ELR (cell line): Measurements from ENCODE around the gene PSME1.
"Not testable (repeated sequence)": the region's sequence is repeated elsewhere in the genome, so short reads cannot be mapped to it uniquely, and the experiment has no call there.

Experiments used
- DNase-seq: peaks from one replicate; pipeline ENCODE4 v3.0.0-alpha.2; 2015; ENCODE audit warnings: low read depth

PSME1 gene

DNA sequence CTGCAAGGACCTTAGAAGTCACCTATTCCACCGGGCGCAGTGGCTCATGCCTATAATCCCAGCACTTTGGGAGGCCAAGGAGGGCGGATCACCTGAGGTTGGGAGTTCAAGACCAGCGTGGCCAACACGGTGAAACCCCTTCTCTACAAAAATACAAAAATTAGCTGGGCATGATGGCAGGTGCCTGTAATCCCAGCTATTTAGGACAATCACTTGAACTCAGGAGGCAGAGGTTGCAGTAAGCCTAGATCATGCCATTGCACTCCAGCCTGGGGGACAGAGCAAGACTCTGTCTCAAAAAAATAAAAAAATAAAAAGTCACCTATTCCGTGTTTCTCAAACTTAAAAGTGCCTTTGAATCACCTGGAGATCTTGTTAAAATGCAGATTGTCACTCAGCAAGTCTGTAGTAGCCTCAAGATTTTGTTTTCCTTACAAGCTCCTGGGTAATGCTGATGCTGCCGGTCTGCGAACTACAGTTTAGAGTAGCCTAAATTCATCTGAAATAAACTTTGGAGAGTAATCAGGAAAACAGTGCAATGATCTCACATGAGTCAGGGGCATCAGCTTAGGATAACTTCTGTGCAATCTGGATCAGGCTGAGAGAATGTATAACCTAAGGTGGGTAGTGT is 30.3 kb upstream of the PSME1 start:
- DNase-seq: not testable (repeated sequence)

DNA sequence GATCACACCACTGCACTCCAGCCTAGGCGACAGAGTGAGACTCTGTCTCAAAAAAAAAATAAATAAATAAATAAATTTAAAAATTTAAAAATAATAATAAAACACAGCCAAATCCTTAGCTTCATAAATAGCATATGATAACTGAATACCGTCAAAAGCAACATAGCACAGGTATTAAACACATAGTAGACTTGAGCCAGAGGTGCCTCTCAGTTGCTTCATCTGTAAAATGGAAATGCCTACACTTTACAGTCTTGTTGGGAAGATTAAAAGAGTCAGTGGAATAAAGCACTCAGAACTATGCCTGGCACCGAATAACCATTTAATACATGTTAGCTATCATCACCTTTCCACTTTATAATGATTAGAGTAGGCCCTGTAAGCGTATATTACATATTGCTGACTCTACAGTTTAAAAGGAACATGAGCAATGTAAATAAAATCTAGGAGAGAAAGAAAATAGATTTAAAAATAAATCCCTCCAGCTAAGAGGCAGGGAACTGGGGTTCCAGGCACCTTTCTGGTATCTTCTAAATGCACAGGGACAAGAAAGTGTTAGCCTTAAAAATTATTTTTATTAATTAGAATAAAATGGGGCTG is 29.2 kb upstream of the PSME1 start:
- DNase-seq: no peak

DNA sequence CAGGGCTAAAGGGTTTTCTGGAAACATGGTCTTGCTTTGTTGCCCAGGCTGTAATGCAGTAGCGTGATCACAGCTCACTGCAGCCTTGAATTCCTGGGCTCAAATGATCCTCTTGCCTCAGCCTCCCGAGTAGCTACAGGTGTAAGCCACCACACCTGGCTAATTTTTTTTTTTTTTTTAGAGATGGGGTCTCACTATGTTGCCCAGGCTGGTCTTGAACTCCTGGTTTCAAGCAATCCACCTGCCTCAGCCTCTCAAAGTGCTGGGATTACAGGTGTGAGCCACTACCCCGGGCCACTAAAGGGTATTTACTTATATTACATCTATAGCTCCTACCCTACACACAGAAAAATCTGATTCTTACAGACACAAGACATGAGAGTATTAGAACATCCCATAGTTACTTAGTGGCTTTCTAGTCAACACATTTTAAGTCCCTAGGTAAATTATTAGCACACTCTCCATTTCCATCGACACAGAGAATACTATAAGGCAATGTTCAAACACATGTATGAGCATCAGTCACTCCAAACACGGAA is 27.6 kb upstream of the PSME1 start:
- no peak for DNase-seq

DNA sequence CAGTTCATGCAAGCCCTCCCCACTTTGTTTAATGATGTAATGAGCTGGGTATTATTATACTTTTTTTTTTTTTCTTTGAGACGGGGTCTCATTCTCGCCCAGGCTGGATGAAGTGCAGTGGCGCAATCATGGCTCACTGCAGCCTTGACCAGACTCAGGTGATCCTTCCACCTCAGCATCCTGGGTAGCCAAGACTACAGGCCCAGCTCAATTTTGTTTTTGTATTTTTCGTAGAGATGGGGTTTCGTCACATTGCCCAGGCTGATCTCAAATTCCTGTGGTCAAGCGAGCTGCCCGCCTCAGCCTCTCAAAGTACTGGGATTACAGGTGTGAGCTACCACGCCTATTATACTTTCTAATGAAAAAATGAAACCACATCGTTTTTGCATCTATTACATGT is 25.9 kb upstream of the PSME1 start:
- no peak for DNase-seq

DNA sequence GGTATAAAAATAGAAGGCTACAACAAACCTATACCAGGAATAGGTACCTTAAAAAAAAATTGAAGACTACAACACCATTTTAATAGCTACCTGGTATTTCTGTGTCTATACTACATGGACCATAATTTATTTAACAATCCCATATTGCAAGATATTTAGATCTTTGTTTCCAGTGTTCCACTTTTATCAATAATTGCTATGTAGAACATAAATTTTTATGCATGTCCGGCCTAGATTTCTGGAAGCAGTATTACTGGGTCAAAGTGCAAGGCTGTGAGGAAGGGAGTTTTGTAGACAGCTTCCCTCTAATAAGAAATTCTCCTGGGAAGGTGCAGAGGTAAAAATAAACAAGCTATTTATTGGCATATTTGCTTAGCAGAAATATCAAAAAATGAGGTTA is 25.5 kb upstream of the PSME1 start:
- no peak for DNase-seq

DNA sequence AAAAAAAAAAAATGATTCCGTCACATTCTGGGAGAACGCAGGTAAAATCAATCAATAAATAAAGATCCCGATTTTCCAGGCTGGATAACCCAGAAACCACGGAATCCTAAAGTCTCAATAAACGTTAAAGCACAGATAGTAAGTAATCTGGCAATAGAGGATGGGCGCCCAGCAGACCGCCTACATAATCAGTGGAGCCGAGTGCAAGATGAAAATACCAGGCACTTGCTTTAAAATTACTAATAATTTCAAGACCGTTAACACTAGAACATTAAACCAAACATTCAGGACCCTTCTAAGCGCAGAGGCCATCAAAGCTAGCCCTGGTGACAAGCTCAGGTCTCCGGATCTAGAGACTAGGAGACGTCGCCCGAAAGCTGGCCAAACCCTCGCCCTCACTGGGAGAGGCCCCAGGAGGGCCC is 22.6 kb upstream of the PSME1 start:
- DNase-seq: no peak

DNA sequence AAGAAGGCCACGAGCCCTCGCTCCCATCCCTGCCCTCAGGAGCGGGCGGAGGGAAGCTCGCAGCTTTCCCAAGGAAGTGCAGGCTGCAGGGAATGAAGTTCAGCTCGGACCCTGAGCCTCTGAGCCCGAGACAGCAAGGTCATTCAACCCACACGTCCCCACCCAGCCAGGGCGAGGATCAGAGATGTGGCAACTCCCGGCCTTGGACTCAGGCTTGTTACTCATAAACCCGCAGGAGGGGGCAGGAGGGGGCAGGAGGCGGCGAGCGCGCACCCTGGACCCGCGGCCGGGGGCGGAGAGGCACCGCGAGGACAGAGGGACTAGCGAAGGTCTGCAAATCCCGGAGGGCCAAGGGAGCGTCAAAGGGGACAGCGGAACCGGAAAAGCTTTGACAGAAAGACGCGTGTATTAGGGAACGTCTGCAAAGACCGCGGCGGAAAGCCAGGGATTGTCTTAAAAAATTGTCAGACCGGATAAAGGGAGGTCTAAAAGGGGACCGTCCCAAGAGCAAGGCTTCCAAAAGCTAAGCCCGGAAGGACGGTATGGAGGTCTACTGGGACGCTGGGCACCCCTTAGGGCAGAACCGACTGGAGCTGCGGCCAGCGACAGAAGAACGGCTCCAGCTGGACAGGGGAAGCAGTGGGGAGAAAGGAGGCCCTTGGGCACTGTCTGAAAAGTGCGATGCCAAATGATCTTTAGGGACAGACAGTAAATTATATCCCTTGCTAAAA is 22.0 kb upstream of the PSME1 start:
- DNase-seq: peak; percentile 90

DNA sequence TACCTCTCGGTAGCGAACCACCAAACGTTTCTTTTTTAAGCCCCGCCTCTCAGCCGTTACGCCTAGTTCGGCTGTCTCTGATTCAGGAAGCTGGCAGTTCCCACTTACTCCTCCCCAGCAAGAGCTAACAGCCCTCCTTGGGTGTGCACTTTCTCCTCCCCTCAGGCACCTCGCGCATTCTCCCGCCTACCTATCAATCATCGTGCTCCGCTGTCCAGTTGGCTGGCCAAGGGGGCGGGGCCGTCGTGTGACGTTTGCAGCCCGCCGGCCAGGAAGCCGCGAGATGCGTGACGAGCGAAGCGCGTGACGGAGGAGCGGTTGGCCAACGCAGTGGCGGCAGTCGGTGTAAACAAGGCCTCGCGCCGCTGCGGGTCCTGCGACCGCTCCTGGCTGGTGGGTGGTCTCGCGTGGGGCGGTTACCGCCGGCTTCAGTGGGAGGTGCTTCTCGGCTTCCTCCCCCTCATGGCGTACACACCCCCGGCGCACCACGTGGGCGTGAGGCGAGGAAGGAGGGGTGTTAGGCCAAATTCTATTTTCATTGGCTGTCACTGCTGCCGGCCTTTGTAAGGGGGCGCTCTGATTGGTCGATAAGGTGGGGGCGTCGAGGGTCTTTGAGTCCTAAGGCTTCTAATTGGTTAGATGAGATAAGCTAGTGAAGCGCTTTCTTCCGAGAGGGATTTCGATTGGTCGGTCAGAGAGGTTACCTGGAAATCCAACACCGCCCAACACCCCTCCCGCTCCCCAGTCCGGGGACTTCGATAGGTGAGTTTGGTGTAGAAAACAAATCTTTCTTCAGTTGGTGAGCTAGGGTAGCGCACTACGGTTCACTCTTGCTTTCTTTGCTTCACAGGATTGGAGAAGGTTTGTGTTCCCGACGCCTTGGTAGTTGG is 21.2 kb upstream of the PSME1 start, which contains the start of the genes DCAF11 and NRL:
TSS of gene DCAF11 (plus strand) at position 246 of the 890 bp plus-strand sequence. CDS start 818 bp downstream, outside the sequence.
TSS of gene NRL (minus strand) at position 418 of the 890 bp plus-strand sequence. CDS start 32,101 bp downstream, outside the sequence.
- peak; percentile 99 for DNase-seq

DNA sequence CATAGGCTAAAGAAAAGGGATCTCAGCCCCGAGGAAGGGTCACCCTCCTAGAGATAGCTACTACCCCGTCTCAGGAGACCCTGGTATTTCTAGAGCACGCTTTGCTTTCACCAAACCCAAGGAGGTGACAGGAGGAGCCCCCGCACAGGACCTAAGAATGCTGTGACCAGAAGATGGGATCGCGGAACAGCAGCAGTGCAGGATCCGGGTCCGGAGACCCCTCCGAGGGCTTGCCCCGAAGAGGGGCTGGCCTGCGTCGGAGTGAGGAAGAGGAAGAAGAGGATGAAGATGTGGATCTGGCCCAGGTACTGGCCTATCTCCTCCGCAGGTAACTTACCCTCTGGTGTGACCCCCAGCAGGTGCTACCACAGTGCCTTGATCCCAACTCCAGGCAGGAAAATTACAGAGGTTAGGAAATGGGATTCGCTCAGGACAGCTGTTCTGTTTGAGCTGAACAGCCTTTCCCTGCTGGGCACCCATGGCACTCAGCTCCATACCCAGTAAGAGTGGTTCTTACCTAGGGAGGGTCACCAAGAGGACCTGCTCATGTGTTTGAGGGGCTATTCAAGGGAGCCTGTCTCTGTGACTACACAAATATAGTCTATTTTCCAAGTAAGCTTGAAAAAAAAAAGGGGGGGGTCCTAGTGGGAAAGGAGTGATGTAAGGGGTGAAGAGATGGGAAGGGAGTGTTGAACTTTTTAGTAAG is 20.4 kb upstream of the PSME1 start:
- DNase-seq: no peak

DNA sequence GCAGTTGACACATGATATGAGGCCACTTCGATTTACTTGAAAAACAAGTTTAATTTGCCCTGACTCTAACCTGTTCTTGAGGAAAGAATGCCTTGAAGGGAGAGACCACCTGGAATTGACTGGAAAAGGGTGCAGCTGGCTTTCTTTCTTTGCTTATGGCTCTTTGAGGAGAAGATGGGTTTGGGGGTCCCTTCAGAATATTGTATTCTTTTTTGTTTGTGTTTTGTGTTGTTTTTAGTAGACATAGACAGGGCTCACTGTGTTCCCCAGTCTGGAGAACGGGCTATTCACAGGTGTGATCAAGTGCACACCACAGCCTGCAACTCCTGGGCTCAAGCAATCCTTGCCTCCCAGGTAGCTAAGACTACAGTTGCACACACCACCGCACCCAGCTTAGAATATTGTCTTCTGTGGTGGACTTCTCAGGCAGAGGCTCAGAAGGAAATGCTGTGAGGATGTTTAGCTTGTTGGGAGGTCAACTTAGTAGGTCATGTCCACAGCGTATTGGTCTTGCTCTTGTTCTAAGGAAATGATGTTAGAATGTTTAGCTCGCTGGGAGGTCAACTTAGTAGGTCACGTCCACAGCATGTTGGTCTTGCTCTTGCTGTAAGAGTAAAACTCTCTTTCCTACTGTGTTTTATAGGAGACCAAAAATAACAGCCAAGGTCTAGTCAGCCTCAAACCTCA is 19.7 kb upstream of the PSME1 start:
- no peak for DNase-seq

DNA sequence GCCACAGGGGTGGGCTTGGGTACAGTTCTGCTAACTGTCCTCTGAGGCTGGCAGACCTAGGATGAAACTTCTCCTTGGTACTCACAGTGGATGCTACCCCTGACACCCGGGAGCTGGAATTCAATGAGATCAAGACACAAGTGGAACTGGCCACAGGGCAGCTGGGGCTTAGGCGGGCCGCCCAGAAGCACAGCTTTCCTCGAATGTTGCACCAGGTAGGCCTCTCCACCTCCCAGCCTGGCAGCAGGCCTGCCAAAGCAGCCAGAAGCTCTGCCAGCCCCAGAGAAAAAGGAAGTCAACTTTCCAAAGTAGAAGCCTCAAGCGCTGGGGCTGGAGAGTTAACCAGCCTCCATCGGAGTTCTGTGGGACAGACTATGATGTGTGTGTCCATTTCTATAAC is 18.8 kb upstream of the PSME1 start:
- no peak for DNase-seq

DNA sequence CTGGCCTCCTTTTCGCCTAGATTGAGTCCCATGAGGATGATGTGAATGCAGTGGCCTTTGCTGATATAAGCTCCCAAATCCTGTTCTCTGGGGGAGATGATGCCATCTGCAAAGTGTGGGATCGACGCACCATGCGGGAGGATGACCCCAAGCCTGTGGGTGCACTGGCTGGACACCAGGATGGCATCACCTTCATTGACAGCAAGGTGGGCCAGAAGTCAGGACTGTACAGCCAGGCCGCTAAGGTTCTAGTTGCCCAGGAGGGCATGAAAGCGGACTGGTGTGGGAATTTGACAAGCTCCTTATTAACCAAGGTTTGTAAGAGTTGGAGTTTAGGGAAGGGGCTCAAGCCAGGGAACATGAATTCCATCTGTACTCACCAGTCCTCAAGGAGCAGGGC is 16.3 kb upstream of the PSME1 start:
- DNase-seq: no peak

DNA sequence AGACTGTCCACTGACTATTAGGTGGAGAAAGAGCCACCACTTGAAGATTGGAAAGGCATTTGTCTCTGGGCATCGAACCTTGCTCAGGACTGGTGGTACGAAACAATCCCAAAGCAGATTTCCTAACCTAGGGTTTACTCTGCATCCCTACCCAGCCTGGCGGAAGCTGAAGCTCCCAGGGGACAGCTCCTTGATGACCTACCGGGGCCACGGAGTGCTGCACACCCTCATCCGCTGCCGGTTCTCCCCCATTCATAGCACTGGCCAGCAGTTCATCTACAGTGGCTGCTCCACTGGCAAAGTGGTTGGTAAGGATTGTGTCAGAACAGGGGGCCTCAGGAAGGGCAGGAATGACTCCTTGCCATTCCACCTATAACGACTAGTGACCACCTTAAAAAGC is 14.8 kb upstream of the PSME1 start:
- no peak for DNase-seq

DNA sequence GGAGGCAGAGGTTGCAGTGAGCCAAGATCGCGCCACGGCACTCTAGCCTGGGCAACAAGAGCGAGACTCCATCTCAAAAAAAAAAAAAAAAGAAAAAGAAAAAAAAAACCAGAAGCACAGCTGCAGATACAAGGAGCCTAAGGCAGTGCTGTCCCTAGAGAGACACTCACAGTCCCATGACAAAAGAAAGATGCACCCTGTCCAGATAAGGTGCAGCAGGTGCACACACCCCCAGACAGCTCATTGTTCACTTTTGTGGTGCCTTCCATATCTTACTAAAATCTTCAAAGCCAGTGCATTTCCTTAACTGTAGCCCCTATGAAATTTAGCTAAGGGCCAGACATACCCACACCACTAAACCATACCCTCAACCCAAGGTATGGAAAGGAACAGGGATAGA is 13.6 kb upstream of the PSME1 start:
- DNase-seq: no peak

DNA sequence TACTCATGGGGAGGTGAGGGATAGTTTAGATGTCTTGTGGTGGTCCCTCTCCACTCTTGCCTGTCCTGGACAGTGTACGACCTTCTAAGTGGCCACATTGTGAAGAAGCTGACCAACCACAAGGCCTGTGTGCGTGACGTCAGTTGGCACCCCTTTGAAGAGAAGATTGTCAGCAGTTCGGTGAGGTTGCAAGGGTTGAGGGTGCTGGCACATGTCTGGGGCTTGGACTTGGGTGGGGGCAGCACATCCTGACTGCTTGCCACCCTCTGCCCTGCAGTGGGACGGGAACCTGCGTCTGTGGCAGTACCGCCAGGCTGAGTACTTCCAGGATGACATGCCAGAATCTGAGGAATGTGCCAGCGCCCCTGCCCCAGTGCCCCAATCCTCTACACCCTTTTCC is 13.1 kb upstream of the PSME1 start:
- DNase-seq: no peak

DNA sequence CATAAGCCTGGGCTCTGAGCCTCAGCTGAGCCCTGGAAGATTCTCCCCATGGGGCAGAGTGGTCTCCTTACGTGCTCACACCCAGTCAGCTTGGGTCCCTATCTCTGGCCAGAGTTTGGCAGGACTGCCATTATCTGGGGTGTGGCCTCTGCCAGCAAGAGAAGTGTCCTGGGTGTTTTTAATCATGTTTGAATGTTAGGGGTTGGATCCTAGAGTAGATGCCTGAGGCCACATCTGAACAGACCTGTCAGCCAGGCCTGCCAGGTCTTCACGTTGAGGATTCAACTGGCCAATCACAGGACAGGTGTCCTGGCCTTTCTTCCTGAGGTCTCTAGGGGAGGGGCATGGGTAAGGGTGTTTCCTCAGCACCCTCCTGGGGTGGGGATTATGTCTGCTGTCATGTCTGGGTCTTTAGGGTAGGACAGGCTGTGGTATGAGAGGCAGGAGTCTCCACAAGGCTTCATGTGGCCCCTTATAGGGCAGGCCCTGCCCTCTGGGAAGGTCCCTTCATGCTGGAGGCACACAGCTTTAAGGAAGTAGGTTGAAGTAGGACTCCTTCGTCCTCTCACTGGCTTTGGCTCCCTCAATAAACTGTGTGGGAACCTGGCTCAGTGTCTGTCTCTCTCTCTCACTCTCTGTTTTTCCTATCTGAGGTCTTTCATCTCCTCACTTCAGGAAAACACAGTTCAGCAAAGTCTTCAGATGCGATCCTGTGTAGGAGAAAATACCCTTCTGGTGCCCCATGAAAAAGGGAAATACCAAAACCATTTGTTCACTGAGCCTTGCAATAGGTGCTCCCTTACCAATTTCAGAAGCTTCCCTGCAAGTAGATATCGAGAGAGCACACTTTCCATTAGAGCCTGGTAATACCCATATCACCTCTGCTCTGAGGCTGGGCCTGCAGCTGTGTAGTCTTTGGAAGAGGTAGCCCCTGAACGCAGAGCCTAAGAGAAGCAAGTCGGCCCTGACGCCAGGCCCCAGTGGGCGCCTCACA is 12.3 kb upstream of the PSME1 start:
- no peak for DNase-seq

DNA sequence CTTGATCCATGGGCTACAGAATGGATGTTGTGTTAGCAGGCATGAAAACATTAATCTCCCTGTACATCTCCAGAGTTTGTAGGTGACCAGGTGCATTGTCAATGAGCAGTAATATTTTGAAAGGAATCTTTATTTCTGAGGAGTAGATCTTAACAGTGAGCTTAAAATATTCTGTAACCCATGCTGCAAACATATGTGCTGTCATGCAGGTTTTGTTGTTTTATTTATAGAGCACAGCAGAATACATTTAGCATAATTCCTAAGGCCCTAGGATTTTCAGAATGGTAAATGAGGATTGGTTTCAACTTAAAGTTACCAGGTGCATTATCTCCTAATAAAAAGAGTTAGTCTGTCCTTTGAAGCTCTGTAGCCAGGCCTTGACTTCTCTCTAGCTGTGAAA is 9.1 kb upstream of the PSME1 start:
- DNase-seq: no peak

DNA sequence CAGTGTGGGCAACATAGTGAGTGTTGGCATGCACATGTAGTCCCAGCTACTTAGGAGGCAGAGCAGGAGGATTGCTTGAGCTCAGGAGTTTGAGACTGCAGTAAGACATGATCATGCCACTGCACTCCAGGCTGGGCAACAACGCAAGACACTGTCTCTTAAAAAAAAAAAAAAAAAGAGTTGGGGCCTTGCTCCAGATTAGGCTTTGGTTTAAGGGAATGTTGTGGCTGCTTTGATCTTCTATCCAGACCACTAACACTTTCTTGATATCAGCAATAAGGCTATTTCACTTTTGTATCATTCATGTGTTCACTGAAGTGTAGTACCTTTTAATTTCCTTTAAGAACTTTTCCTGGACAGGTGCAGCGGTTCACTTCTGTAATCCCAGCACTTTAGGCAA is 8.3 kb upstream of the PSME1 start:
- DNase-seq: no peak

DNA sequence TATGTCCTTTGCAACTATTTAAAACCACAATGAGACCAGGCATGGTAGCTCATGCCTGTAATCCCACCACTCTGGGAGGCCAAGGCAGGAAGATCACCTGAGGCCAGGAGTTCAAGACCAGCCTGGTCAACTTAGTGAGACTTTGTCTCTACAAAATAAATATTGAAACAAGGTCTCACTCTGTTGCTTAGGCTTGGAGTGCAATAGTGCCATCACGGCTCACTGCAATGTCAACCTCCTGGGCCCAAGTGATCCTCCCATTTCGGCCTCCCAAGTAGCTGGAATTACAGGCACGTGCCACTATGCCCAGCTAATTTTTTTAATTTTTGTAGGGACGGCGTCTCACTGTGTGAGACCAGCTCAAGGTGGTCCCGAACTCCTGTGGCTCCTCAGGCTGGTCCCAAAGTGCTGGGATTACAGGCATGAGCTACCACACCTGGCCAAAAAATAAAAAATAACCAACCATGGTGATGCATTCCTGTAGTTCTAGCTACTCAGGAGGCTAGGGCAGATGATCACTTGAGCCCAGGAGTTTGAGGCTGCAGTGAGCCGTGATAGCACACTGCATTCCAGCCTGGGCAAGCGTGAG is 6.5 kb upstream of the PSME1 start:
- no peak for DNase-seq
